Stomach smooth muscle (tissue), 2 donors: ENCODE data around the gene TGFBR3.
A peak's percentile ranks its signal among the peaks of the same experiment; 100 is the strongest.

Source experiments
- H3K27ac ChIP-seq: one replicate; pipeline ENCODE4 v1.7.0; 2013; ENCODE audit warnings: mild to moderate bottlenecking, low read length, inconsistent platforms
- H3K27me3 ChIP-seq, 2 donors: one replicate each; pipeline ENCODE4 v1.7.0; 2013; ENCODE audit warnings: low read length in 2 of 2; ENCODE audit not compliant: insufficient read depth in 2 of 2, control insufficient read depth in 1 of 2
- H3K36me3 ChIP-seq, 2 donors: one replicate each; pipeline ENCODE4 v1.7.0; 2013; ENCODE audit warnings: low read length in 2 of 2; ENCODE audit not compliant: control insufficient read depth in 2 of 2, insufficient read depth in 2 of 2
- H3K4me1 ChIP-seq: one replicate; pipeline ENCODE4 v1.7.0; 2013; ENCODE audit warnings: low read length; ENCODE audit not compliant: control insufficient read depth, insufficient read depth
- H3K4me3 ChIP-seq, 2 donors: one replicate each; pipeline ENCODE4 v1.7.0; 2013; ENCODE audit warnings: low read length in 2 of 2
- H3K9ac ChIP-seq, 2 donors: one replicate each; pipeline ENCODE4 v1.7.0; 2013; ENCODE audit warnings: low read length in 2 of 2, mild to moderate bottlenecking in 1 of 2
- H3K9me3 ChIP-seq, 2 donors: one replicate each; pipeline ENCODE4 v1.7.0; 2013; ENCODE audit warnings: low read length in 2 of 2; ENCODE audit not compliant: control insufficient read depth in 2 of 2
- donor health status: healthy.
- donor health status: Pancreatic carcinoma.

Gene TGFBR3

GRCh38 chr1:91901231-91901630, 15.3 kb upstream of the TGFBR3 start:
- H3K27ac ChIP-seq, result no peak overlapping the region
- H3K27me3 ChIP-seq, result no peaks in the 10 kb centered on the region
- no peaks in the 10 kb centered on the region for H3K9me3 ChIP-seq
- no peak overlapping the region for H3K9ac ChIP-seq
- peaks cover 8% of the 10 kb centered on the region for H3K4me1 ChIP-seq
- no peaks in the 10 kb centered on the region for H3K36me3 ChIP-seq
- no peak overlapping the region for H3K4me3 ChIP-seq

- H3K9me3 ChIP-seq, result no peaks in the 10 kb centered on the region
- H3K27me3 ChIP-seq, result no peaks in the 10 kb centered on the region
- peaks cover 8% of the 10 kb centered on the region for H3K4me1 ChIP-seq
- no peak overlapping the region for H3K9ac ChIP-seq
- no peak overlapping the region for H3K27ac ChIP-seq
- H3K4me3 ChIP-seq, result no peak overlapping the region
- H3K36me3 ChIP-seq, result no peaks in the 10 kb centered on the region
Measured at GRCh38 chr1:91900562-91900961, 14.6 kb upstream of the TGFBR3 start.

- no peak overlapping the region for H3K4me3 ChIP-seq
- H3K9me3 ChIP-seq, result no peaks in the 10 kb centered on the region
- peaks cover 8% of the 10 kb centered on the region for H3K4me1 ChIP-seq
- H3K27me3 ChIP-seq, result no peaks in the 10 kb centered on the region
- H3K9ac ChIP-seq, result no peak overlapping the region
- H3K27ac ChIP-seq, result no peak overlapping the region
- H3K36me3 ChIP-seq, result no peaks in the 10 kb centered on the region
Measured at GRCh38 chr1:91897016-91897415, 11.1 kb upstream of the TGFBR3 start.

- no peak overlapping the region for H3K27ac ChIP-seq
- H3K9ac ChIP-seq, result no peak overlapping the region
- H3K27me3 ChIP-seq, result no peaks in the 10 kb centered on the region
- H3K4me1 ChIP-seq, result peaks cover 8% of the 10 kb centered on the region
- H3K9me3 ChIP-seq, result no peaks in the 10 kb centered on the region
- no peak overlapping the region for H3K4me3 ChIP-seq
- H3K36me3 ChIP-seq, result no peaks in the 10 kb centered on the region
Measured at GRCh38 chr1:91895832-91896556, 10.0 kb upstream of the TGFBR3 start.

- H3K4me3 ChIP-seq, result no peak overlapping the region
- no peaks in the 10 kb centered on the region for H3K9me3 ChIP-seq
- H3K4me1 ChIP-seq, result peaks cover 8% of the 10 kb centered on the region
- no peaks in the 10 kb centered on the region for H3K36me3 ChIP-seq
- no peak overlapping the region for H3K27ac ChIP-seq
- H3K27me3 ChIP-seq, result no peaks in the 10 kb centered on the region
- no peak overlapping the region for H3K9ac ChIP-seq
Measured at GRCh38 chr1:91894036-91894761, 8.2 kb upstream of the TGFBR3 start.

GRCh38 chr1:91891969-91892368, 6.0 kb upstream of the TGFBR3 start:
- Histone ChIP-seq H3K27ac (no peak overlapping the region), H3K27me3 (no peaks in the 10 kb centered on the region), H3K9ac (no peak overlapping the region), H3K4me3 (no peak overlapping the region), H3K36me3 (no peaks in the 10 kb centered on the region), H3K9me3 (no peaks in the 10 kb centered on the region), H3K4me1 (peaks cover 1% of the 10 kb centered on the region)

GRCh38 chr1:91891454-91891853, 5.5 kb upstream of the TGFBR3 start:
- Histone ChIP-seq H3K4me3 (no peak overlapping the region), H3K27ac (no peak overlapping the region), H3K36me3 (no peaks in the 10 kb centered on the region), H3K9me3 (no peaks in the 10 kb centered on the region), H3K9ac (no peak overlapping the region), H3K27me3 (no peaks in the 10 kb centered on the region), H3K4me1 (peaks cover 4% of the 10 kb centered on the region)

GRCh38 chr1:91889717-91890459, 3.9 kb upstream of the TGFBR3 start:
- Histone ChIP-seq H3K27me3 (no peaks in the 10 kb centered on the region), H3K9me3 (no peaks in the 10 kb centered on the region), H3K4me1 (peaks cover 6% of the 10 kb centered on the region), H3K4me3 (no peak overlapping the region), H3K9ac (no peak overlapping the region), H3K36me3 (no peaks in the 10 kb centered on the region), H3K27ac (no peak overlapping the region)

GRCh38 chr1:91885213-91885715, 687 bp downstream of the TGFBR3 start:
- no peaks in the 10 kb centered on the region for H3K36me3 ChIP-seq
- peak overlapping the region; percentile 94 for H3K27ac ChIP-seq
- peaks cover 17% of the 10 kb centered on the region for H3K4me1 ChIP-seq
- H3K27me3 ChIP-seq, result no peaks in the 10 kb centered on the region
- peak overlapping the region; percentile 78 to 90 for H3K9ac ChIP-seq
- peak overlapping the region; percentile 88 to 95 for H3K4me3 ChIP-seq
- H3K9me3 ChIP-seq, result no peaks in the 10 kb centered on the region

GRCh38 chr1:91884459-91885212, 1.3 kb downstream of the TGFBR3 start:
- no peaks in the 10 kb centered on the region for H3K36me3 ChIP-seq
- peak overlapping the region; percentile 78 to 90 for H3K9ac ChIP-seq
- H3K27me3 ChIP-seq, result no peaks in the 10 kb centered on the region
- peak overlapping the region; percentile 94 for H3K27ac ChIP-seq
- peaks cover 17% of the 10 kb centered on the region for H3K4me1 ChIP-seq
- H3K9me3 ChIP-seq, result no peaks in the 10 kb centered on the region
- H3K4me3 ChIP-seq, result peak overlapping the region; percentile 88 to 95
